ENCODE results near the gene CAMK1D. TPM values are rescaled to one million over a fixed set of nuclear protein-coding genes. Genes with fewer than 3 reads are reported as not detected.
A peak's percentile ranks its signal among the peaks of the same experiment; 100 is the strongest.

CAMK1D gene
- total RNA-seq, 2 experiments from 2014 or later: 2.4 to 2.8 TPM

DNA sequence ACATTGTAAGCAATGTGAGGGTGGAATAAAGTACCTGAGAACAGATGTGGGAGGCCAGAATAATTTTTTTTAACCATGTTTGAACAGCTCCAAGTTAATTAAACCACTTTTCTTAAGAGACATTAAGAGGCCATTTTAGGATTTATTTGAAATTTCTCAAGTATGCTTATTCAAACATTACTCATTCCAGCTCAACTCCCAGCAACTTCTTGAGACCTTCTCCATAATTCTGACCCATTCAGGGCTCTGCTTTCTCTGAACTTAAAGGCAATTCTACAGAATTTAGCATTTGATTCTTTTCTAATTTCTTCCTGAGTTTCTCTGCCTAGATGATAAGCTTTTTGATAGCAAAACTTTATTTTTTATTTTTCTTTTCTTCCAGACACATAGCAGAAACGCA lies 314.5 kb downstream of the CAMK1D start:
- ATAC-seq (no peak), DNase-seq (no peak)
- no peak overlapping the region for H3K4me3 Mint-ChIP-seq
- no peak overlapping the region for H3K27ac Mint-ChIP-seq
- CTCF ChIA-PET: no interaction called here
- no peaks in the 10 kb centered on the region for H3K36me3 Mint-ChIP-seq
- H3K9me3 Mint-ChIP-seq (ENCODE audit: low read depth): no peaks in the 10 kb centered on the region
- H3K4me1 Mint-ChIP-seq: no peaks in the 10 kb centered on the region
- H3K27me3 Mint-ChIP-seq: no peaks in the 10 kb centered on the region

DNA sequence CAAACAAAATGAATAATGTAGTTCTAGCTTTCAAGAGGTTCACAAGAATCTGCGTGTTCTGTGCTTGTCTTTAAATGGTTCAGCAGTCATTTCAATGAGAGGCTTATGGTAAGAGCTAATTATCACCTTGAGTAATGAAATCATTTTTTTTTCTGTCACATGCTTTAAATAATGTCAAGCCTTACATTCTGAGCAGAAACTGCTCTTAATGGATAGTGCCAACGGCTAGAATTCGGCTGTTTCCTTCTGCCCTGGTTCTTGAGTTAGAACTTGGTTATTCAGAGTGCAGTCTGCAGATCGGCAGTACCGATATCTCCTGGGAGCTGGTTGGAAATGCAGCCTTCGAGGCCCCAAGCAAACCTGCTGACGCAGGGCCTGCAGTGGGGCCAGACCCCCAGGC lies 316.2 kb downstream of the CAMK1D start:
- H3K4me1 Mint-ChIP-seq: no peaks in the 10 kb centered on the region
- H3K27ac Mint-ChIP-seq: no peak overlapping the region
- CTCF ChIA-PET: interaction anchor here (0.7 kb wide), 2 partner anchors 8 to 9 kb away, joined by 3 read pairs; no protein-coding TSS in a partner anchor
- H3K4me3 Mint-ChIP-seq: no peak overlapping the region
- no peak for DNase-seq
- ATAC-seq: no peak
- no peaks in the 10 kb centered on the region for H3K27me3 Mint-ChIP-seq
- H3K36me3 Mint-ChIP-seq: no peaks in the 10 kb centered on the region
- no peaks in the 10 kb centered on the region for H3K9me3 Mint-ChIP-seq (ENCODE audit: low read depth)

DNA sequence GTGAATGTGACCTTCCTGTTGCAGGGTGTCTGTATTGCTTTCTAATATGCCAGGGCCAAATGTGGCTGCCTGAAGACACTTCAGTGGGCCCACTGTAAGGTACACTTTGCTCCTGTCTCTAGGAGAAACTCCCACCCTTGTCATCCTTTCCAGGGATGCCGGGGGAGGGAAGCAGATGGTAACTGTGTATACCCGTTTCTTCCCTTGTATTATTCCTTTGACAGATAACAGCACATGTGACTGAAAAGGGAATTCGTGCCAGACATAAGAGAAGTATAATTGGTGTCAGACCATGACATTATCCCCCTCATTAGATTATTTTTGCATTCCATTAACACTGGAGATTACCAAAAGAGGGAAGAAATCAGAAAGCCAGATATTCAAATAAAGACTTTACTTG lies 317.7 kb downstream of the CAMK1D start:
- no peak overlapping the region for H3K4me3 Mint-ChIP-seq
- H3K36me3 Mint-ChIP-seq: peaks cover 1% of the 10 kb centered on the region
- ATAC-seq (no peak), DNase-seq (no peak)
- CTCF ChIA-PET: interaction anchor here (1.0 to 1.5 kb wide), 3 partner anchors 9 to 400 kb away, joined by 3 to 4 read pairs (median 3); no protein-coding TSS in a partner anchor
- no peak overlapping the region for H3K27ac Mint-ChIP-seq
- no peaks in the 10 kb centered on the region for H3K9me3 Mint-ChIP-seq (ENCODE audit: low read depth)
- H3K4me1 Mint-ChIP-seq: no peaks in the 10 kb centered on the region
- no peaks in the 10 kb centered on the region for H3K27me3 Mint-ChIP-seq

DNA sequence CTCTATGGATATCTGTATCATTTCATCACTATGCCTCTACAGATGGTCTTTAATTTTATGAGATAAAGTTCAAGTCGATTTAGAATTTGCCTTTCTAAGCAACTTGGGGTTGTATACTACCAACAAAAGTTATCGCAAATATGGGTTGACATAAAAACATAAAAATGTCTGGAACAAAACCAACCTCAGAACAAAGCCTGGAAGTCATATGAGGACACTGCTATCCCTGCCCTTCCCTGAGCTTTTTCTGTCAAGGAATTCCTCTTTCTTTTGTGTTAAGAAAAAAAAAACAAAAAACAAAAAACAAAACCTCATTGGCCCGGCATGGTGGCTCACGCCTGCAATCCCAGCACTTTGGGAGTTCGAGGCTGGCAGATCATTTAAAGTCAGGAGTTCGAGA lies 319.3 kb downstream of the CAMK1D start:
- Mint-ChIP-seq H3K9me3 (ENCODE audit: low read depth) (no peaks in the 10 kb centered on the region), H3K36me3 (peaks cover 1% of the 10 kb centered on the region), H3K27ac (no peak overlapping the region), H3K4me1 (no peaks in the 10 kb centered on the region), H3K27me3 (no peaks in the 10 kb centered on the region), H3K4me3 (no peak overlapping the region)
- DNase-seq: no peak
- no peak for ATAC-seq
- CTCF ChIA-PET: interaction anchor here (0.9 to 1.5 kb wide), 2 partner anchors 11 to 12 kb away, joined by 4 read pairs; no protein-coding TSS in a partner anchor

DNA sequence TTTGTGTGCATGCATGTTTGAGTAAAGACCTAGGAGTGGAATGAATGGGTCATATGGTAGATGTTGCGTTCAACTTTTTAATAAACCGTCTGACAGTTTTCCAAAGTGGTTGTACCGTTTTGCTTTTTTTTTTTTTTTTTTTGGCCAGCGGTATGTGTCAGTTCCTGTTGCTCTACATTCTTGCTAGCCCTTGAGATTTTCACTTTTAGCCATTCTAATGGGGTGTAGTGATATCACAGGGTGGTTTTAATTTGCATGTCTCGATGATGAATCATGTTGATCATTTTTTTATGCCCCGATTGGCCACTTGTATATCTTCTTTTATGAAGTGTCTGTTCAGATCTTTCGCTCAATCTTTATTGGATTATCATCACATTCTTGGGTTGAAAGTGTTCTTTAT lies 320.7 kb downstream of the CAMK1D start:
- Mint-ChIP-seq H3K36me3 (peaks cover 1% of the 10 kb centered on the region), H3K27ac (no peak overlapping the region), H3K4me1 (no peaks in the 10 kb centered on the region), H3K27me3 (no peaks in the 10 kb centered on the region), H3K9me3 (ENCODE audit: low read depth) (no peaks in the 10 kb centered on the region), H3K4me3 (no peak overlapping the region)
- no peak for DNase-seq
- no peak for ATAC-seq
- CTCF ChIA-PET: interaction anchor here (1.0 kb wide), 1 partner anchor 14 kb away, joined by 3 read pairs; no protein-coding TSS in a partner anchor

DNA sequence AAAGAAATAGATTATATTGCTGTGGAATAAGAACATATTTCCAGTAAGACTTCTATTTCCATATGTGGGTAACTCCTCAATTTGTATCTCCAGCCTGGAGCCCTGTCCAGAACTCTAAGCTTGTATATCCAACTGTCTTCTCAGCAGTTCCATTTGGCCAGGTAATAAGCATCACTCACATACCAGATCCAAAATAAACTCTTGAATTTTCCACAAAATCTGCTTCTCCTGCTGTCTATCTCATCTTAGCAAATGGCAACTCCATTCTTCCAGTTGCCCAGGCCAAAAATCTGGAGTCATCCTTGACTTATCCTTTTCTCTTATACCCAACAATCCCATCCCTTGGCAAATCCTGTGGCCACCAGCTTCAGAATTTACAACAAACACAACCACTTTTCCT lies 325.8 kb downstream of the CAMK1D start:
- Mint-ChIP-seq H3K4me1 (no peaks in the 10 kb centered on the region), H3K9me3 (ENCODE audit: low read depth) (no peaks in the 10 kb centered on the region), H3K27ac (no peak overlapping the region), H3K27me3 (no peaks in the 10 kb centered on the region), H3K4me3 (no peak overlapping the region), H3K36me3 (peaks cover 1% of the 10 kb centered on the region)
- CTCF ChIA-PET: no interaction called here
- no peak for ATAC-seq
- DNase-seq: no peak

DNA sequence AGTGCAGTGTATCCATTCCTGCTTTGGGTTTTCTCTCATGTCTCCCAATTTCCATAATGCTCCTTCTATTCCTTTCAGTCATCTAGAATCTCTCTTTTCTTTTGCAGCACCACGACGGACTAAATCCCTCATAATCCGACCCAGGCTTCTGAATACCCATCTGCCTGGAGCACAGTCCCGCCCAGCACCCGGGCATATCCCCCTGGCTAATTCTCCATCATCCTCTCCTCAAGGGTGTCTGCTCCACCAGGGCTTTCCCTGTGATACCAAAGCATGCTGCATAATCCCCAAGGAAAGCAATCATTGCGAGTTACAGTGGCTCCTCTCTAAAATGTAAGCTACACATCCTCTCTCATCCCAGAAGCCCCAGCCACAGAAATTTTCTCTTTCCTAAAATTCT lies 330.3 kb downstream of the CAMK1D start:
- H3K4me3 Mint-ChIP-seq: no peak overlapping the region
- peaks cover 6% of the 10 kb centered on the region for H3K4me1 Mint-ChIP-seq
- ATAC-seq (no peak), DNase-seq (no peak)
- CTCF ChIA-PET: no interaction called here
- no peaks in the 10 kb centered on the region for H3K36me3 Mint-ChIP-seq
- no peaks in the 10 kb centered on the region for H3K27me3 Mint-ChIP-seq
- H3K9me3 Mint-ChIP-seq (ENCODE audit: low read depth): no peaks in the 10 kb centered on the region
- no peak overlapping the region for H3K27ac Mint-ChIP-seq

DNA sequence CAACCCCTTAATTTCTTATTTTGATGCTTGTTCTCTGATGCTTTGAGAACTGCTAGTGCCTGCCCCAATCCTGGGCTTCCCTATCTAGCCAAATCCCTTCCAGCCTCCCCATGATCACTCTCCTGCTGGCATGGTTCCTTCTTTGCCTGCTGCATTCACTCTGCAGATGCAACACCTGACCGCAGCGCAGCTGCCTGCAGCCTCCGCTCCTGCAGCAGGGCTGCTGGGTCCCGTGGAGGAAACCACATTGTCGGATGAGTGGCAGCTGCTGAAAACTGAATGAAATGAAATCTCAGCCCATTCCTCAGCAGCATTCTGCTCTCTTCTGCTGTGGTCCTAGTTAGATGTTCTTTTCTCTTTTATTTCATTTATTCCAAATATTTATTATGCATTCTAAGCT lies 331.9 kb downstream of the CAMK1D start:
- Mint-ChIP-seq H3K4me3 (peak overlapping the region; percentile 9), H3K27me3 (no peaks in the 10 kb centered on the region), H3K36me3 (no peaks in the 10 kb centered on the region), H3K27ac (no peak overlapping the region), H3K9me3 (ENCODE audit: low read depth) (no peaks in the 10 kb centered on the region), H3K4me1 (peaks cover 6% of the 10 kb centered on the region)
- DNase-seq: peak; percentile 46
- peak; percentile 47 for ATAC-seq
- CTCF ChIA-PET: interaction anchor here (1.7 kb wide), 1 partner anchor 25 kb away, joined by 5 read pairs; no protein-coding TSS in a partner anchor

DNA sequence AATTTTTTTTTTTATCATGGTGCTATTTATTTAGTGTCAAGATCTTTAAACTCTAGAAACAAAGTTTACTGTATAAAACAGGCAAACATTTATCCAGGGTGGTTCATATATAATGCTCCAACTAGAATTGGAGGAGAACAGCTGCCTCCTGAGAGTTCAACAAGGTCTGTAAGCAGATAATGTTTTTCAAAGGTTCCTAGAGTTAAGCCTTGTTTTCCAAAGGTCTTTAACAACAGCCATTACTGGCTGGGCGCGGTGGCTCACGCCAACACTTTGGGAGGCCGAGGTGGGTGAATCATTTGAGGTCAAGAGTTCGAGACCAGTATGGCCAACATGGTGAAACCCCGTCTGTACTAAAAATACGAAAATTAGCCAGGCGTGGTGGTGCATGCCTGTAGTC lies 335.4 kb downstream of the CAMK1D start:
- CTCF ChIA-PET: no interaction called here
- no peak for ATAC-seq
- H3K4me1 Mint-ChIP-seq: peaks cover 6% of the 10 kb centered on the region

DNA sequence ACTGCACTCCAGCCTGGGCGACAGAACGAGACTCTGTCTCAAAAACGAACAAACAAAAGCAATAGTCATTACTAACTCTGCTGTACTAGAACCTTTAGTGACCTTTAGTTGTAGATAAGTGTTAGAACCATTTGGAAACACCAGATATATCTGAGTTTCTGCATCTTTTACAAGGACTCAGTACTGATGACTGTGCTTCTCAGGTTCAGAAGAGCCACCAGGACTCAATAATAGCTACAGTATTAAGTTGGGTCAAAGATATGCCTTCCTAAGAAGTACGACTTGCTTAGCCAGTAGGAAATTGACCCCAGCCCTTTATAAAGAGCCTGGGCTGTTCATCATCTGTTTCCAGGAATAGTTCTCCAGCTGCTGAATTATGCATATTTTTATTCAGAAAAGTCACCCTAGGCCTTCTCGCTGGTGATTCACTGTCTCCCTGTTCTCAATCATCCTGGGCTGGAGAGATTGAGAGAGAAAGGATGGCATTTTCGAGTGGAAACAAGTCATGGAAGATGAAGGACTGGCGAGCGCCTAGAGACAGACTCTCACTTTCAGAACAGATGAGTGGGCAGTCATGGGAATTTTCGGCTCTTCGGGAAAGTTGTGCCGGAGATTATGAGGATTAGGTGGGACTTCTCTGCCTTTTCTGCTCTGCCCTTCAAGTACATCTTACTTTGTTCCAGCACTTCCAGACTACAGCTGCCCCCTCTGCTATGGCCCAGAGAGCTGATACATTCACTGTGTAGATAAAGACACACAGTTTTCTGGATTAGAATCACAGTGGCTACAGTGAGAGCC lies 336.1 kb downstream of the CAMK1D start:
- DNase-seq: no peak
- Mint-ChIP-seq H3K4me1 (peaks cover 9% of the 10 kb centered on the region), H3K27me3 (no peaks in the 10 kb centered on the region), H3K9me3 (ENCODE audit: low read depth) (no peaks in the 10 kb centered on the region), H3K27ac (no peak overlapping the region), H3K4me3 (no peak overlapping the region), H3K36me3 (no peaks in the 10 kb centered on the region)
- CTCF ChIA-PET: no interaction called here
- no peak for ATAC-seq

More for the DNA sequence above, 335.4 kb downstream of the CAMK1D start:
- Mint-ChIP-seq H3K27me3 (no peaks in the 10 kb centered on the region), H3K9me3 (ENCODE audit: low read depth) (no peaks in the 10 kb centered on the region), H3K4me3 (no peak overlapping the region), H3K36me3 (no peaks in the 10 kb centered on the region), H3K27ac (no peak overlapping the region)
- no peak for DNase-seq

DNA sequence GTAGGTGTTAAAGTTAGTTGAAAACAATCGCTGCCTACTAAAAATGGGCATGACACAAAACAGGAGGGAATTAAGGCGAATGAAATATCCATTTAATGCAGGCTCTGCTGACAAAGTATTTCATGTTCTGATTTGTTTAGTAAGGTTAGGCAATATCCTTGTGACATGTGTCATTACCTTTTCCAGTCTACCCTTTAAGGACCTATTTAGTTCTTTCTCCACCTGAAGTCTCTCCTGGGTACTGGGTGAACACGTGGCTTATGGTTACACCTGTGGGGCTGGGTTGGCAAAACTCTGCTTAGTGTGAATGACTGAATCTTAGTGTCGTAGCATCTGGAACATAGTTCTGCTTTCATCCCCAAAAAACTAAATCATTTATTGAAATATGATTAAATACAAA lies 338.6 kb downstream of the CAMK1D start:
- no peak overlapping the region for H3K4me3 Mint-ChIP-seq
- H3K9me3 Mint-ChIP-seq (ENCODE audit: low read depth): no peaks in the 10 kb centered on the region
- DNase-seq (no peak), ATAC-seq (no peak)
- H3K27me3 Mint-ChIP-seq: no peaks in the 10 kb centered on the region
- no peaks in the 10 kb centered on the region for H3K36me3 Mint-ChIP-seq
- no peak overlapping the region for H3K27ac Mint-ChIP-seq
- CTCF ChIA-PET: no interaction called here
- peaks cover 4% of the 10 kb centered on the region for H3K4me1 Mint-ChIP-seq

DNA sequence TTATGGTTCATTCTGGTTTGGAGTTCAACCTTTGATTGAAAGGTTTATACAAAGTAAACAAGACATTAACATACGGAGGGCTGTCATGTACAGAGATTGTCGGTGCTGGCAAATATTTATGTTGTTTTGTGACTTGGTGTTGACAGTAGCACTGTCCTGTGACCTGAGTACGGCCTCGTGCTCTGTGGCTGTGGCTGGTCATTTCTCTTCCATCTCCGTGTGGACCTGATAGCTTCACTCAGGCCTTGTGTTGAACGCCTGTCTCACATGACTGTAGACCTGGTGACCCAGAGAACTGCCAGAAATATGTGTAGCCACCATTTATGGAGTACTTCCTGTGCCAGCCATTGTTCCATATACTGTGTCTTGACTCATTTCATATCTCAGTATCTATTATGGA lies 340.5 kb downstream of the CAMK1D start:
- H3K9me3 Mint-ChIP-seq (ENCODE audit: low read depth): no peaks in the 10 kb centered on the region
- H3K4me1 Mint-ChIP-seq: peaks cover 4% of the 10 kb centered on the region
- H3K4me3 Mint-ChIP-seq: no peak overlapping the region
- no peaks in the 10 kb centered on the region for H3K36me3 Mint-ChIP-seq
- H3K27me3 Mint-ChIP-seq: no peaks in the 10 kb centered on the region
- no peak for ATAC-seq
- CTCF ChIA-PET: interaction anchor here (0.8 kb wide), 1 partner anchor 33 kb away, joined by 3 read pairs; no protein-coding TSS in a partner anchor
- DNase-seq: no peak
- H3K27ac Mint-ChIP-seq: no peak overlapping the region

DNA sequence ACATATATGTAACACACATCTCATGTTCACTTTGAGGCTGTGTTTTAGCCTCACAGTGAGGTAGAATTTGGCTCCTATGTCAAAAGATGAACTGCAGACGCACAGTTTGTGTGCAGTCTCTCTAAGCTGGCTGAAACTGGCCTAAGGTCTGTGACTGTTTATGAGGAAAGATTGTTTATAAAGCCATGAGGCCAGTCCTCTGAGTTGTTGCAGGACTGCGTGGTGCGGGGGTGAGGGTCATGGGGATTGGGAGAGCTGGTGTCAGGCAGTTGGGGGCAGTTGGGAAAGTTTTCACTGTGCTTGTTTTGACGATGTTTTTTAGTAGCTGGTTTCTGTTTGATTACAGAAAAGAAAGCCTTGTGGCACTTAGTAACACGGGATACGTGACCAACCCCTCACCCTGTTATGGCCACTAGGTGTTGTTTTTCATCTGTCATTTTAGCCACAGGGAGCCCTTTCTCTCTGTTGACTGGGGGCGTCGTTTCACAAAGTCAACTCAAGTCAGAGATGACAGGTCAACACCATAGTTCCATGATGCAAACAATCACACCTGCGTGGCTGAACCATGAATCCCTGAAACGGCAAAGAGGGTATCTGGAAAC lies 341.3 kb downstream of the CAMK1D start:
- CTCF ChIA-PET: no interaction called here

DNA sequence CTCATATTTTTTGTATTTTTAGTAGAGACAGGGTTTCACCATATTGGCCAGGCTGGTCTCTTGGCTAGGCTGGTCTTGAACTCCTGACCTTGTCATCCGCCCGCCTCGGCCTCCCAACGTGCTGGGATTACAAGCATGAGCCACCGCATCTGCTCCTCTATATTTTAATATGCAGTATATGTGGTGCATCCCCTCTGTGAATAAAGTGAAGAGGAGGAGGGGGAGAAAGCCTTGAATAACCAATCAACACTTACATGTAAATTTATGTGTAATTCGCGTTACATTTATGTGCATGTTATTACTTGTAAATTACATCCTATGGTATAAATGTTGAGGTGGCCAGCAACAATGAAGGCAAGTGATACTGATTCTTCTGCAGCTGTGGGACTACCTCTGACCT lies 342.2 kb downstream of the CAMK1D start:
- no peak overlapping the region for H3K4me3 Mint-ChIP-seq
- no peaks in the 10 kb centered on the region for H3K9me3 Mint-ChIP-seq (ENCODE audit: low read depth)
- no peaks in the 10 kb centered on the region for H3K36me3 Mint-ChIP-seq
- H3K27ac Mint-ChIP-seq: no peak overlapping the region
- peaks cover 4% of the 10 kb centered on the region for H3K4me1 Mint-ChIP-seq
- CTCF ChIA-PET: no interaction called here
- no peak for ATAC-seq
- no peak for DNase-seq
- H3K27me3 Mint-ChIP-seq: no peaks in the 10 kb centered on the region

More for the DNA sequence above, 341.3 kb downstream of the CAMK1D start:
- Mint-ChIP-seq H3K27ac (peak overlapping the region; percentile 26), H3K9me3 (ENCODE audit: low read depth) (no peaks in the 10 kb centered on the region), H3K27me3 (no peaks in the 10 kb centered on the region), H3K36me3 (no peaks in the 10 kb centered on the region), H3K4me1 (peaks cover 4% of the 10 kb centered on the region), H3K4me3 (no peak overlapping the region)
- ATAC-seq (no peak), DNase-seq (no peak)
